PFSK-1 (cell line): ENCODE measurements around the gene SLCO6A1.

ENCODE experiments used
- POLR2AphosphoS5 ChIP-seq: IDR thresholded peaks from 2 replicates; pipeline ENCODE4 v1.6.1; 2012; ENCODE audit warnings: low read depth, mild to moderate bottlenecking, control low read depth, low read length, moderate library complexity
- REST ChIP-seq, 2 experiments: IDR thresholded peaks; 2 replicates each; pipeline versions ENCODE4 v1.6.1 to v1.8.0; 2011 to 2012; ENCODE audit warnings: low read depth in 2 of 2, low read length in 2 of 2, control low read depth in 1 of 2, inconsistent platforms in 1 of 2, mild to moderate bottlenecking in 1 of 2, moderate library complexity in 1 of 2; ENCODE audit not compliant: insufficient read depth in 1 of 2

DNA sequence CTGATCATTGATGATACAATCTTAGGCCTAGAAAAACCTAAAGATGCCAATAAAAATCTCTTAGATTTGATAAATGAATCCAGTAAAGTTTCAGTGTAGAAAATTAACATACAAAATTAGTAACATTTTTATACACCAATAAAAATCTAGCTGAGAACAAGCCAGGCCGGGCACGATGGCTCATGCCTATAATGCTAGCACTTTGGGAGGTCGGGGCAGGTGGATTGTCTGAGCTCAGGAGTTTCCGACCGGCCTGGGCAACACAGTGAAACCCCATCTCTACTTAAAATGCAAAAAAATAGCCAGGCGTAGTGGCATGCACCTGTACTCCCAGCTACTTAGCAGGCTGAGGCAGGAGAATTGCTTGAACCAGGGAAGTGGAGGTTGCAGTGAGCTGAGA is 84.4 kb downstream of the SLCO6A1 start:
- TF ChIP-seq REST (IDR thresholded peaks at IDR 0.05; ENCODE audit: insufficient read depth in 1 of 2, low read depth in 2 of 2, low read length in 2 of 2) = no peak
- TF ChIP-seq POLR2AphosphoS5 = no peak
